ENCODE measurements around the gene STON2.

The STON2 gene

GRCh38 chr14:81363746-81364378 lies 36.3 kb downstream of the STON2 start:
- ATAC-seq: no peak; the same call in 2 of the 3 replicates
- no peak for TF ChIP-seq ZC3H10 (CRISPR knock-in tag; IDR thresholded peaks at IDR 0.05)
- no peak for TF ChIP-seq ZNF8 (CRISPR knock-in tag; IDR thresholded peaks at IDR 0.05)
- no peak for TF ChIP-seq OSR1 (CRISPR knock-in tag; IDR thresholded peaks at IDR 0.05)
- no peak for TF ChIP-seq SNAI2 (CRISPR knock-in tag; IDR thresholded peaks at IDR 0.05)

GRCh38 chr14:81353691-81354323 lies 46.3 kb downstream of the STON2 start:
- no peak for ATAC-seq
- no peak for TF ChIP-seq TOX (CRISPR knock-in tag; IDR thresholded peaks at IDR 0.05; ENCODE audit: borderline replicate concordance)
- TF ChIP-seq ZNF70 (CRISPR knock-in tag; IDR thresholded peaks at IDR 0.05): no peak
- TF ChIP-seq, protein P1, sequence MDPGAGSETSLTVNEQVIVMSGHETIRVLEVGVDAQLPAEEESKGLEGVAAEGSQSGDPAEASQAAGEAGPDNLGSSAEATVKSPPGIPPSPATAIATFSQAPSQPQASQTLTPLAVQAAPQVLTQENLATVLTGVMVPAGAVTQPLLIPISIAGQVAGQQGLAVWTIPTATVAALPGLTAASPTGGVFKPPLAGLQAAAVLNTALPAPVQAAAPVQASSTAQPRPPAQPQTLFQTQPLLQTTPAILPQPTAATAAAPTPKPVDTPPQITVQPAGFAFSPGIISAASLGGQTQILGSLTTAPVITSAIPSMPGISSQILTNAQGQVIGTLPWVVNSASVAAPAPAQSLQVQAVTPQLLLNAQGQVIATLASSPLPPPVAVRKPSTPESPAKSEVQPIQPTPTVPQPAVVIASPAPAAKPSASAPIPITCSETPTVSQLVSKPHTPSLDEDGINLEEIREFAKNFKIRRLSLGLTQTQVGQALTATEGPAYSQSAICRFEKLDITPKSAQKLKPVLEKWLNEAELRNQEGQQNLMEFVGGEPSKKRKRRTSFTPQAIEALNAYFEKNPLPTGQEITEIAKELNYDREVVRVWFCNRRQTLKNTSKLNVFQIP (CRISPR knock-in tag; IDR thresholded peaks at IDR 0.05; ENCODE audit: borderline replicate concordance, low read depth): no peak
- TF ChIP-seq ZC3H10 (CRISPR knock-in tag; IDR thresholded peaks at IDR 0.05): no peak
- TF ChIP-seq GLIS3 (CRISPR knock-in tag; IDR thresholded peaks at IDR 0.05): no peak
- no peak for TF ChIP-seq BACH2 (CRISPR knock-in tag; IDR thresholded peaks at IDR 0.05; ENCODE audit: borderline replicate concordance)
- TF ChIP-seq, protein P2, sequence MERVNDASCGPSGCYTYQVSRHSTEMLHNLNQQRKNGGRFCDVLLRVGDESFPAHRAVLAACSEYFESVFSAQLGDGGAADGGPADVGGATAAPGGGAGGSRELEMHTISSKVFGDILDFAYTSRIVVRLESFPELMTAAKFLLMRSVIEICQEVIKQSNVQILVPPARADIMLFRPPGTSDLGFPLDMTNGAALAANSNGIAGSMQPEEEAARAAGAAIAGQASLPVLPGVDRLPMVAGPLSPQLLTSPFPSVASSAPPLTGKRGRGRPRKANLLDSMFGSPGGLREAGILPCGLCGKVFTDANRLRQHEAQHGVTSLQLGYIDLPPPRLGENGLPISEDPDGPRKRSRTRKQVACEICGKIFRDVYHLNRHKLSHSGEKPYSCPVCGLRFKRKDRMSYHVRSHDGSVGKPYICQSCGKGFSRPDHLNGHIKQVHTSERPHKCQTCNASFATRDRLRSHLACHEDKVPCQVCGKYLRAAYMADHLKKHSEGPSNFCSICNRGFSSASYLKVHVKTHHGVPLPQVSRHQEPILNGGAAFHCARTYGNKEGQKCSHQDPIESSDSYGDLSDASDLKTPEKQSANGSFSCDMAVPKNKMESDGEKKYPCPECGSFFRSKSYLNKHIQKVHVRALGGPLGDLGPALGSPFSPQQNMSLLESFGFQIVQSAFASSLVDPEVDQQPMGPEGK (CRISPR knock-in tag; IDR thresholded peaks at IDR 0.05; ENCODE audit: borderline replicate concordance): no peak
- TF ChIP-seq CSRNP3 (CRISPR knock-in tag; IDR thresholded peaks at IDR 0.05): no peak
- TF ChIP-seq RARB (CRISPR knock-in tag; IDR thresholded peaks at IDR 0.05): no peak

- TF ChIP-seq ZFP3 (CRISPR knock-in tag; IDR thresholded peaks at IDR 0.05) (no peak), CSDC2 (CRISPR knock-in tag; IDR thresholded peaks at IDR 0.05) (no peak), GLIS3 (CRISPR knock-in tag; IDR thresholded peaks at IDR 0.05) (no peak), PPARA (CRISPR knock-in tag; IDR thresholded peaks at IDR 0.05; ENCODE audit: borderline replicate concordance) (no peak), ZC3H10 (CRISPR knock-in tag; IDR thresholded peaks at IDR 0.05) (no peak), BACH2 (CRISPR knock-in tag; IDR thresholded peaks at IDR 0.05; ENCODE audit: borderline replicate concordance) (no peak), SNAI2 (CRISPR knock-in tag; IDR thresholded peaks at IDR 0.05) (no peak), ESRRG (CRISPR knock-in tag; IDR thresholded peaks at IDR 0.05) (no peak)
- TF ChIP-seq, protein P1 (CRISPR knock-in tag; IDR thresholded peaks at IDR 0.05; ENCODE audit: borderline replicate concordance, low read depth): no peak
- TF ChIP-seq, protein P3, sequence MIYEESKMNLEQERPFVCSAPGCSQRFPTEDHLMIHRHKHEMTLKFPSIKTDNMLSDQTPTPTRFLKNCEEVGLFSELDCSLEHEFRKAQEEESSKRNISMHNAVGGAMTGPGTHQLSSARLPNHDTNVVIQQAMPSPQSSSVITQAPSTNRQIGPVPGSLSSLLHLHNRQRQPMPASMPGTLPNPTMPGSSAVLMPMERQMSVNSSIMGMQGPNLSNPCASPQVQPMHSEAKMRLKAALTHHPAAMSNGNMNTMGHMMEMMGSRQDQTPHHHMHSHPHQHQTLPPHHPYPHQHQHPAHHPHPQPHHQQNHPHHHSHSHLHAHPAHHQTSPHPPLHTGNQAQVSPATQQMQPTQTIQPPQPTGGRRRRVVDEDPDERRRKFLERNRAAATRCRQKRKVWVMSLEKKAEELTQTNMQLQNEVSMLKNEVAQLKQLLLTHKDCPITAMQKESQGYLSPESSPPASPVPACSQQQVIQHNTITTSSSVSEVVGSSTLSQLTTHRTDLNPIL (CRISPR knock-in tag; IDR thresholded peaks at IDR 0.05; ENCODE audit: low read depth): no peak
- no peak for ATAC-seq
These were observed 47.7 kb downstream of the STON2 start for GRCh38 chr14:81352413-81352812.

DNA sequence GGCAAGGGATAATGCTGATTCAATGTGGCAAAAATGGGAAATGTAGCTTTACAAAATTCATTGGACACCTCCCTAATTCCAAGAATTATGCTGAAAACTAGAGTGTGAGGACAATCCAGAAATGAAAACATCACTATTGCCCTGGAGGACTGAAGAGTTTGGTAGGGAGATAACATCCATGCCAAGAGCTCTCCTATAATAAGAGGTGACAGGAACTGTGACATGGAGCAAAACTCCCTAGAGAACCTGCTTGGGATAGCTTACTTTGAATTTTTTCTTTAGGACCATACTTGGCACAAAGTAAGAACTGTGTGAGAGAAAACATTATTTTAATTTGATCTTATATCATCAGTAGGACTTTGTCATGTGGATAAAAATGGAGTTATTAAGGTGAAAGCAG lies 48.9 kb downstream of the STON2 start:
- TF ChIP-seq ZNF8 (CRISPR knock-in tag; IDR thresholded peaks at IDR 0.05) (no peak), ZFP30 (CRISPR knock-in tag; IDR thresholded peaks at IDR 0.05) (no peak), SNAI2 (CRISPR knock-in tag; IDR thresholded peaks at IDR 0.05) (no peak), CSRNP3 (CRISPR knock-in tag; IDR thresholded peaks at IDR 0.05) (no peak), TOX (CRISPR knock-in tag; IDR thresholded peaks at IDR 0.05; ENCODE audit: borderline replicate concordance) (no peak), ARNTL (CRISPR knock-in tag; IDR thresholded peaks at IDR 0.05; ENCODE audit: borderline replicate concordance, low read depth) (no peak), BACH2 (CRISPR knock-in tag; IDR thresholded peaks at IDR 0.05; ENCODE audit: borderline replicate concordance) (no peak), ESRRG (CRISPR knock-in tag; IDR thresholded peaks at IDR 0.05) (no peak)
- TF ChIP-seq, protein P1 (CRISPR knock-in tag; IDR thresholded peaks at IDR 0.05; ENCODE audit: borderline replicate concordance, low read depth): no peak
- TF ChIP-seq, protein P3 (CRISPR knock-in tag; IDR thresholded peaks at IDR 0.05; ENCODE audit: low read depth): no peak
- ATAC-seq: no peak

All from SK-N-SH treated with all-trans-retinoic acid at 6 μM for 48 hours (cell line).